Stimulated activated CD8-positive, alpha-beta memory T cell treated with anti-CD3 and anti-CD28 coated beads, Interleukin-7, amount 100 ng/mL, for 4 hours (primary cell): ENCODE measurements around the gene CHTF8.
"Not testable (repeated sequence)": the region's sequence is repeated elsewhere in the genome, so short reads cannot be mapped to it uniquely, and the experiment has no call there.

Experiments
- DNase-seq, 2 donors: peaks; one replicate each; pipeline ENCODE4 v3.0.0-alpha.2; 2020; ENCODE audit warnings: low read depth in 2 of 2

Gene CHTF8

GRCh38 chr16:69139464-69139863 lies 7.1 kb upstream of the CHTF8 start:
- DNase-seq, result not testable (repeated sequence)

- DNase-seq, result no peak
Measured at GRCh38 chr16:69138608-69139007, 6.2 kb upstream of the CHTF8 start.

GRCh38 chr16:69133373-69133954 lies 1.1 kb upstream of the CHTF8 start:
- no peak for DNase-seq

GRCh38 chr16:69131839-69132423 lies 457 bp downstream of the CHTF8 start:
- peak; percentile 69 to 75 for DNase-seq

DNA sequence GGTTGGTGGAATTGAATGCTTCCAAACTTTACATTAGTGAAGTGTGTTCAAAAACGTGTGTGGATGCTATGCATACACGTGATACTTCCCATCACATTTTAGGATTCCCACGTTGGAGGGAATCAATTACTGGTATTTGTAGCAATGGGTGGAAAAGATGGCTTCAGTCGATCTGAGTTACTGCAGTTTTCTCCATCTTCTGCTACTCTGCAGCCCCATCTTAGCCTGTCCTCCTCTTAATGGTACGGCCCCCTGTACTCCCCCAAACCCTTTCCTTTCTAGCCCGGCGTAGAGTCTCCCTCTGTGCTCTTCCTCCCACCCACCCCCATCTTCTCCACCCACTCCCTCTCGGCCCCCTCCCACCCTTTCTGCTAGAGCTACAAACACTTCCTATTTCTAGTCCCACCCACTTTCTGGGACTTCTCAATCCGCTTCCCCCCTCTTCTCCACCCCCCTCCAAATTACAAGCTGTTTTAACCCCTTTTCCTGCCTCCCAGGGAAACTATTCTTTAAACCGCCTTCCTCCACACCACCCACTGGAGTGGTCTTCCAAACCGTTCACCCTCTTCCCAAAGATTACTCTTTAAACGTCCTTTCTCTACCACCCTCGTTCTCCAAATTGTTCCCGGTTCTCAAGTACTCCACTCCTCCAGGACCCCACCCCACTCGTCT lies 1.1 kb downstream of the CHTF8 start:
- DNase-seq, result no peak

DNA sequence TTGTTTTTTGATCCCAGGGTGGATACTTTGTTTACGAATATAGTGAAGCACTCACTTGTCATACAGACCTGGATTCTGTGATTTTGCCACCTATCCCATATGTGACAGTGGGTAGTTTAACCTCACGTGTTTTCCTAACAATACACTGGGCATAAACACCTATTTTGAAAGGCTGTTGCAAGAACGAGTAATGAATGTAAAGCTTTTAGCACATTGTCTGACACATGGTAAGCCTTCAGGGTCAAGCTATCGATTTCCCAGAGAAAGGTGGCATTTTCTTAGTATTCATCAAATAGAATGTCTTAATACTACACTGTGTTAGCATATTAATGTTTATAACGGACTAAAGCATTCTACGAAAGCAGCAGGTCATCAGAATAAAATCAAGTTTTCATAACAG lies 1.9 kb downstream of the CHTF8 start:
- no peak for DNase-seq

DNA sequence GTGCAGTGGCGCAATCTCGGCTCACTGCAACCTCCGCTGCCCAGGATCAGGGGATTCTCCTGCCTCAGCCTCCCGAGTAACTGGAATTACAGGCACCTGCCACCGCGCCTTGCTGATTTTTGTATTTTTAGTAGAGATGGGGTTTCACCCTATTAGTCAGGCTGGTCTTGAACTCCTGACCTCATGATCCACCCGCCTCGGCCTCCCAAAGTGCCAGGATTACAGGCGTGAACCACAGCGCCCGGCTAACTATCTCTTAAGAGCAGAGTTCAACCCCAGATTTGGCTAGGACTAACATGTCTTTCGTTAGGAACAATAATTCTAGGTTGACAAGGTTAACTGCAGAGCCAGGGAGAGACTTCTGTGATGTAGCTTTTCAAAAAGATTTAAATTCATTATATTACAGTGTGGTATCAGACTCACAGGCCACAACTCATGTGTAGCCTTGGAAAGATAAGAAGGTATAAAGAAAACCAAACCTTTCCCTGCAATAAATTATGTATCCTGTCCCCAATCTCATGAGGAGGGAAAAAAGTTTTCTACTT lies 4.3 kb downstream of the CHTF8 start:
- DNase-seq, result no peak

DNA sequence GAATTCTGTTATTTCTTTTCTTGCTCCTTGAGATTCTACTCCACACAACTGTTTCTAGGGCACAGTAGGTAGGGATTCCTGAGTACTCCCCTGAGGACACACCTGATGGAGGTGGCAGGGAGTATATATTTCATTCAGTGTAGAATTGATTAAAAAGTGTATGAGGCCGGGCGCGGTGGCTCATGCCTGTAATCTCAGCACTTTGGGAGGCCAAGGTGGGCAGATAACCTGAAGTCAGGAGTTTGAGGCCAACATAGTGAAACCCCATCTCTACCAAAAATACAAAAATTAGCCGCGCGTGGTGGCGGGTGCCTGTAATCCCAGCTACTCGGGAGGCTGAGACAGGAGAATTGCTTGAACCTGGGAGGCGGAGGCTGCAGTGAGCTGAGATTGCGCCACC lies 5.6 kb downstream of the CHTF8 start:
- not testable (repeated sequence) for DNase-seq

DNA sequence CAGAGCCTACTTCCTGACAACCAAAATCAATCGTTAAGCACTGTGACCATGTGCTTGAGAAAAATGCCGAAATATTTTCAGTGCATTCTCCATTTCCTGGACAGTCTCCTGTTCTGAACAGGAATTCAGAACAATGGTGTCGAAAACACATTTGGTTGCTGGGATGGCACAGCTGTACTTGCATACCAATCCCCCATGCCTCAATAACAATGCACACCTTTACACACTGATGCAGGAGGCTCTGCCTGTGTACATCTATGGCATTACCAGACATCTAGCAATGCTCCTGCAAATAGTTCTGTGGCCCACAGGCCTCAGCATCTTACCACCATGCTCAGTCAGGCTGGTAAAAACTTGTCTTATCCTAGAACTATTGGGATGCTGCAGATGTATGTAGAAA lies 6.2 kb downstream of the CHTF8 start:
- no peak for DNase-seq

DNA sequence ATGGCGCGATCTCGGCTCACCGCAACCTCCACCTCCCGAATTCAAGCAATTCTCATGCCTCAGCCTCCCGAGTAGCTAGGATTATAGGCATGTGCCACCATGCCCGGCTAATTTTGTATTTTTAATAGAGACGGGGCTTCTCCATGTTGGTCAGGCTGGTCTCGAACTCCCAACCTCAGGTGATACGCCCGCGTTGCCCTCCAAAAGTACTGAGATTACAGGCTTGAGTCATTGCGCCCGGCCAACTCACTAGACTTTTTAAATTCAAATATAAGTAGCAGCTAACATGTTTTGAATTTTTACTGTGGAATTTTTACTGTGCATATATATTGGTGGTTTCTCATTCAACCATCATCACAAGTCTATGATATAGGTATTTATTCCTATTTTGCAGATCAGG lies 7.4 kb downstream of the CHTF8 start:
- not testable (repeated sequence) for DNase-seq

GRCh38 chr16:69124406-69124805 lies 8.0 kb downstream of the CHTF8 start:
- not testable (repeated sequence) for DNase-seq

GRCh38 chr16:69123910-69124309 lies 8.5 kb downstream of the CHTF8 start:
- peak; percentile 21 to 41 for DNase-seq

- DNase-seq, result no peak
Measured at GRCh38 chr16:69120096-69120664, 12.2 kb downstream of the CHTF8 start.

GRCh38 chr16:69119536-69119935 lies 12.9 kb downstream of the CHTF8 start:
- DNase-seq, result no peak

DNA sequence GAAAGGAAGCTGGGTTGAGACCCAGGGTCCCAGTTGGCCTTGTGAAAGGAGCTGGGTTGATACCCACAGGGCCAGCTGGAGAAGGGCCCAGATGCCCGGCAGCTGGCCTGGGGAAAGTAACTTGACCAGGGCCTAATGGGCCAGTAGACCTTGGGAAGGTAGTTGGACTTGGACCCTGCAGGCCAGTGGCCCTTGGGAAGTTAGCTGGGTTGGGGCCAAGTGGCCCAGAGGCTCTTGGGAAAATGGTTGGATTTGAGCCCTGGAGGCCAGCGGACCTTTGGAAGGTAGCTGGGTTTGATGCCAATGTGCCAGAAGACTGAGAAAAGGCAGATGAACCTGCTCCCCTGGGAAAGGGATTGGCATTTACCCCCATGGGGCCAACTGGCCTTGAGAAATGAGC lies 13.4 kb downstream of the CHTF8 start:
- DNase-seq, result no peak

GRCh38 chr16:69118468-69118867 lies 13.9 kb downstream of the CHTF8 start:
- no peak for DNase-seq

- no peak for DNase-seq
Measured at GRCh38 chr16:69116906-69117305, 15.5 kb downstream of the CHTF8 start.

GRCh38 chr16:69116256-69116875 lies 16.0 kb downstream of the CHTF8 start:
- no peak for DNase-seq

DNA sequence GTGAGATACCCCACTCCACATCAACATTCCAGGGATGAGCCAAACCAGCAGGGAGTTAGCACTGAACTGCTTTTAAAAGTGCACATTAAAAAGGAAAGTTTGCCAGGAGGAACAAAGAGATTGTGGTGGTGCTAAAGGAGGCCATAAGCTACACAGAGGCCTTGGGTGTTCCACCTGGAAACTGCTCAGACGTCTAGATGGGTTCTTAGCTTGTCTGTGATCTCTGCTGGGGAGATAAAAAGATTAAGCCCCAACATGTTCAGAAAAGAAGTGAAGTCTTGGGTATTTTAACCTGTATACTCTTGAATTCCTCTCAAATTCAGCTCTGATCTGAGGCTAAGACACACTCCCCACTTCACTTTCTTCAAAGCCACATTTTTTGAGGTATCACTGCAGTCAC lies 16.6 kb downstream of the CHTF8 start:
- DNase-seq, result no peak

DNA sequence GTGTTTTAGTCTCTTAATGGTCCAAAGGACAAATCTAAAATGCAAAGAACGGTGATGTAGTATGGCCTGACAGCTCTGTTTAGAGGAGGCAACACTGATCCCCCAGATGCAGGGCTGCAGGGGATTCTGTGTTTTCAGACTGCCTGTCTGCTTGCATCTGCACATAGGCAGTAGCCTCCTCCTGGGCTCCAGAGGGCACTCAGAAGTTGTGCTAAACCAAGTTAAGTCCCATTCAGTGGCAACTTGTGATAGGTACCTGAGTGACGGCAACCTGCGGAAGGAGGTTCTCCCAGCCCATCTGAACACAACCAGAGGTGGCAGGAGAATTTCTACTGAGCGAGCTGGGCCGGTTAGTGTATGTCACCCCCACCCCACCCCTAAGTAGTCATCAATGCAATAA lies 17.0 kb downstream of the CHTF8 start:
- no peak for DNase-seq

GRCh38 chr16:69114976-69115355 lies 17.4 kb downstream of the CHTF8 start:
- no peak for DNase-seq

DNA sequence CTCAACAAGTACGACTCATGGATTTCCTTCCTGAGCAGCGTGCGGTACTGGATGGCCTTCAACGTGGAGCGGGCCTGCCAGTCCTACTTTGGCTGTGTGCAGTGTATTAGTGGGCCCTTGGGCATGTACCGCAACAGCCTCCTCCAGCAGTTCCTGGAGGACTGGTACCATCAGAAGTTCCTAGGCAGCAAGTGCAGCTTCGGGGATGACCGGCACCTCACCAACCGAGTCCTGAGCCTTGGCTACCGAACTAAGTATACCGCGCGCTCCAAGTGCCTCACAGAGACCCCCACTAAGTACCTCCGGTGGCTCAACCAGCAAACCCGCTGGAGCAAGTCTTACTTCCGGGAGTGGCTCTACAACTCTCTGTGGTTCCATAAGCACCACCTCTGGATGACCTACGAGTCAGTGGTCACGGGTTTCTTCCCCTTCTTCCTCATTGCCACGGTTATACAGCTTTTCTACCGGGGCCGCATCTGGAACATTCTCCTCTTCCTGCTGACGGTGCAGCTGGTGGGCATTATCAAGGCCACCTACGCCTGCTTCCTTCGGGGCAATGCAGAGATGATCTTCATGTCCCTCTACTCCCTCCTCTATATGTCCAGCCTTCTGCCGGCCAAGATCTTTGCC lies 17.9 kb downstream of the CHTF8 start:
- no peak for DNase-seq
